KOPT-K1 (cell line): ENCODE measurements around the gene ATL2.
"Not testable (repeated sequence)": the region's sequence is repeated elsewhere in the genome, so short reads cannot be mapped to it uniquely, and the experiment has no call there.

Source experiments
- H3K27ac ChIP-seq: fragments of 200-600 bp; sonication (generic); 2 replicates; pipeline ENCODE4 v1.5.1; 2016; ENCODE audit warnings: antibody characterized with exemption, mild to moderate bottlenecking, low read depth, low read length; ENCODE audit not compliant: poor library complexity, severe bottlenecking
- H3K36me3 ChIP-seq: fragments of 200-600 bp; sonication (generic); 2 replicates; pipeline ENCODE4 v1.5.1; 2017; ENCODE audit warnings: antibody characterized with exemption, mild to moderate bottlenecking, low read length, moderate library complexity; ENCODE audit not compliant: insufficient read depth
- H3K9me3 ChIP-seq: fragments of 200-600 bp; sonication (generic); 2 replicates; pipeline ENCODE4 v1.5.1; 2017; ENCODE audit warnings: antibody characterized with exemption, low read length, mild to moderate bottlenecking; ENCODE audit not compliant: insufficient read depth, poor library complexity, severe bottlenecking

ATL2 gene

GRCh38 chr2:38377050-38377828 is at the start of gene ATL2:
TSS of gene ATL2 (minus strand) at chr2:38377273. CDS start at chr2:38377260, 13 bp downstream.
- H3K36me3 ChIP-seq, result peaks cover 22% of the 10 kb centered on the region
- peak within 1 kb of the TSS; percentile 77 for H3K27ac ChIP-seq
- no peaks in the 10 kb centered on the region for H3K9me3 ChIP-seq

DNA sequence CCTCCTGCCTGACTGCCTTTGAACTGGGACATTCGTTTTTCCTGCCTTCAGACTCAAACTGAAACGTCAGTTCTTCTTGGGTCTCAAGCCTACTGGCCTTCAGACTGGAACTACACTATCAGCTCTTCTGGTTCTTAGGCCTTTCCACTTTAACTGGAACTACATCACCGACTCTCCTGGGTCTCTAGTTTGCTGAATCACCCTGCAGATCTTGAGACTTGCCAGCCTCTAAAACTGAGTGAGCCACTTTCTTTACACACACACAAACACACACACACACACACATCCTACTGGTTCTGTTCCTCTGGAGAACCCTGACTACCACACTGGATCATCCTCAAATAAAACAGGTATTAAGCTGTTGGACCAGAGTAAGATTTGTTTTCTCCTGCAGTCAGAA is 46.7 kb upstream of the ATL2 start:
- Histone ChIP-seq H3K9me3 (no peaks in the 10 kb centered on the region), H3K27ac (no peak overlapping the region), H3K36me3 (no peaks in the 10 kb centered on the region)

DNA sequence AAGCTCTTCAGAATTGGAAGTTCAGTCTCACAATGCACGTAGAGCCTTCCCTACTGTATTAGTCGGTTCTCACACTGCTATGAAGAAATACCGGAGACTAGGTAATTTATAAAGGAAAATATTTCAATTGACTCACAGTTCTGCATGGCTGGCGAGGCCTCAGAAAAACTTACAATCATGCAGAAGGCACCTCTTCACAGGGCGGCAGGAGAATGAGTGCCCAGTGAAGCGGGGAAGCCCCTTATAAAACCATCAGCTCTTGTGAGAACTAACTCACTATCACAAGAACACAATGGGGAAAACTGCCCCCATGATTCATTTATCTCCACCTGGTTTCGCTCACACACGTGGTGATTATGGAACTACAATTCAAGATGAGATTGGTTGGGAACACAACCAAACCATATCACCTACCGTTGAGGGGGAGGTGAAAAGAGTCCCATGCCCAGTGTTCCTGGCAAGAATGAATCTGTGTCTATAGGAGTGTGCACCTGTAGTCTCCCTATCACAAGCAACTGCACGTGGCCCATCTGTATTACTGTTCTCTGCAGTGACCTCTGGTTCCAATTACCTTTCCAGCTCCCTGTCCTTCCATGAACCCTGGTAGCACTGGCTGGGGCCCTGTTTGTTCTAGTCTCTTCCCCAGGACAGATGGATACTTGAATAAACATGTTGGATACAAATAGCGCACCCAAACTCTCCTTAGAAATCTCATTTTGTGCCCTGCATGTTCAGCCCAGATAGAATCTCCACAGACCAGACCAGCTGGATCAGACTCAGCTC is 44.4 kb upstream of the ATL2 start:
- Histone ChIP-seq H3K9me3 (no peaks in the 10 kb centered on the region), H3K36me3 (no peaks in the 10 kb centered on the region), H3K27ac (no peak overlapping the region)

DNA sequence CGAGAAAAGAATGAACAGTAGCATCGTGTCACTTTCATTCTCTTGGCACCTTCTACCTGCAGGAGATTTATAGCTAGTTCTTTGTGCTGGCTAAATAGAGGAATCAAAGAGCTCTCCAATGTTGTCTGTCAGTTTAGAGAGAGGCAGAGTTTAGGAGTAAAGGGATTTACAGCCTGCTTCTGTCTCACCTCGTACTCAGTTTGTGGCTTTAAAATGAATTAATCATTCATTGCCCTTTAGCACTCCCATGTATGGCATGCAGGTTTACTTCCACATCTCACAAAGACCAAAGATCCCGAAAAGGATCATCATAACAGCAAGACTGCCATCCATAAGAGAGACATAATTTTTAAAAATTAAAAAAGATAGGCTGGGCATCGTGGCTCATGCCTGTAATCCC is 42.4 kb upstream of the ATL2 start:
- Histone ChIP-seq H3K36me3 (no peaks in the 10 kb centered on the region), H3K27ac (no peak overlapping the region), H3K9me3 (no peaks in the 10 kb centered on the region)

DNA sequence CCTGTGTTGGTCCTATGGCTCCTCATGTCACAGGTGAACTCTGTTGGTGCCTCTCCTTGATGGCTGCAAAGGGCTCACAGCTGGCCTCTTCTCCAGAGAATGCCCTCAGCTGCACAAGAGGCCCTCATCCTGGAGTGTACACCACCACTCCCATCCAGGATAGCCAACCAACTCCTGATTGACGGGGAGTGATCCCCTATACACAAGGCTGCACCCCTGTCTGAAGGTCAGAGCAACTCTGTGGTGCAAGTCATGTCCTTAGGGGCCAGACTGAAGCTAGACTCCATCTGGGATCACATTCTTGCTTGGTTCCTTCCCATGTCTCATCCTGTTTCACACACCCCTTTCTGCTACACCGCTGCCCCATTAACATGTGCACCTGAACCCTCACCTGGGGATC is 41.7 kb upstream of the ATL2 start:
- no peaks in the 10 kb centered on the region for H3K36me3 ChIP-seq
- H3K27ac ChIP-seq, result no peak overlapping the region
- peaks cover 3% of the 10 kb centered on the region for H3K9me3 ChIP-seq

DNA sequence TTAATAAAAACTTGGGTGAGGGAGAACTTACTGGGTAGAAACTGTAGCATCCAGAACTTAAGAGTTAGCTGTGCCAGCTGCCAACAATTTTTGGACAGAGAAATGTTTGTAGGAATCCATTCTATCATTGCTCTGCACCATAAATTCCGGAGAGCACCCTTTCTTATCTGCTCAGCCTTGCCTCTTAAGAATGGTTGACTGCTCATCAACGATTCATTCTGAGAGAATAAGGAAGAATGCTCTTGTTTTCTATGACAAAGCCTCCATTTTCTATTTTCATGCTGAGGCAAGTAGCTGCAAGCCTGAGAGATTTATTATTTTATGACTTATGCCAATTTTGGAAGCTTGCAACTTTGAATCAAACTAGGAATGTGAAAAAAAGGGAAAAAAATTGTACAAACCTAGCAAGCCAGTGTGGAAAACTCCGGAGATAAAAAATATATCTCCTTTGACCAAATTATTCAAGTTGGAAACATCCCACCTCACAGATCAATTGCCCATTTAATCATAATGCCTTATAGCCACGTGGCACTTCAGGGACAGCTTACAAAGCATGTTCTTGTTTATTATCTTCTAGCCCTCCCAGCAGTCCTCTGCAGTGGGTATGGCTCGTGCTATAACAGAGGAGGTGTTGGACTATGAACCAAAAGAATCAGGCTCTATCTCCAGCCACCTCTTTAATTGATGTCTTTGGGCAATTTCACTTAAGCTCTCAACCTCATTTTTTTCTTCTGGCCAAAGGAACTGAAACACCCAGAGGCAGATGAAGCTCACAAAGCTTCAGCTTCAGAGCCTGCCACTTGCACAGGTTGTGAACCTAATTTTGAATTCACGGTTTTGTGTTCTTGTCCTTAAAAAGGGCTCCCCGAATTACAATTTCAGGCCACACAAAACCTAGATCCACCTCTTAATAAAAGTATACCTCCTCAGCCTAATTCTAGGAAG is 40.9 kb upstream of the ATL2 start:
- no peak overlapping the region for H3K27ac ChIP-seq
- H3K36me3 ChIP-seq, result no peaks in the 10 kb centered on the region
- H3K9me3 ChIP-seq, result peaks cover 11% of the 10 kb centered on the region

DNA sequence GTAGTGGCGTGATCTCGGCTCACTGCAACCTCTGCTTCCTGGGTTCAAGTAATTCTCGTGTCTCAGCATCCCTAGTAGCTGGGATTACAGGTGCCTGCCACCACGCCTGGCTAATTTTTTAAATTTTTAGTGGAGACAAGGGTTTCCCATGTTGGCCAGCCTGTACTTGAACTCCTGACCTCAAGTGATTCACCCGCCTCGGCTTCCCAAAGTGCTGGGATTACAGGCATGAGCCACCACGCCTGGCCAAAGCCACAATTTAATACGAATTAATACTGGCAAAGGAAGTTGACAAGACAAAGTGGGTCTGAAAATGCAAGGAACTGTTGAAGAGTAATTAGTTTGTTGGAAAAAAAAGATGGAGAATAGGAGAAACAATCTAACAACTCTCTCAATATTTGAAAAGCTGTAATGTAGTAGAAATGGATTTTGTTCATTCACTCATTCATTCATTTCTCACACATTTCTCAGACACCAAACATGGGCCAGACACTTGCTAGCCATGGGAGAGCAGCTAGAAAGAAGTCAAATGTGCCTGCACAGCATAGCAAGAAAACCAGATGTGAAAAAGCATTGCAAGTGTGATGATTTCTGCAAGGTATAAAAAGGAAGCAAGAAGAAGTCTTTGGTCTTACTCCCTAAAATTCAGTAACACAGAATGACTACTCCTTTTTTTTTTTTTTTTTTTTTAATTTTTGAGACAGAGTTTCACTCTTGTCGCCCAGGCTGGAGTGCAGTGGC is 39.4 kb upstream of the ATL2 start:
- H3K27ac ChIP-seq, result no peak overlapping the region
- H3K9me3 ChIP-seq, result peaks cover 24% of the 10 kb centered on the region
- H3K36me3 ChIP-seq, result no peaks in the 10 kb centered on the region

DNA sequence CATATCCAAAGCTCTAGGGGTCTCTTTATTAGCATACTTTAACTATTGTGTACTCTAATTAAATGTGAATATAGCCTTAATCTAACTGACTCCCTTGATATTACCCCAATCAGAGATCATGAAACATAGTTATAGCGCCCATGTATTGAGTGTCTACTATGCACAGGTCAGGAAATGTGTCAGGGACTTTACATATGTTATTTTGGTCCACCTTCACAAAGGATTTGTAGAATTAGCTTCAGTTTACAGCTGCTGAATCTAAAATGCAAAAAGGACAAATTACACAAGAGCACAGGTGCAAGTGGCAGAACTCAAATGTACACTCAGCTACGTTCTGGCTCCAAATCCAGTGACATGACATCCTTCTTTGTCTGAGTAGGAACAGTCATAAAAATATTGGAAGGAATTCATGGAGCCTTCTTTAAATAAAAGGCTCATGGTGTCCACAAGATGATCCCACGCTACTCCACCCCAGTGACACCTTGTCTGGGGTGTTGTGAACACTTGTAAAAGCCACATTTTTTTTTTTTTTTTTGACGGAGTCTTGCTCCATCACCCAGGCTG is 38.7 kb upstream of the ATL2 start:
- Histone ChIP-seq H3K36me3 (no peaks in the 10 kb centered on the region), H3K27ac (no peak overlapping the region), H3K9me3 (peaks cover 24% of the 10 kb centered on the region)

DNA sequence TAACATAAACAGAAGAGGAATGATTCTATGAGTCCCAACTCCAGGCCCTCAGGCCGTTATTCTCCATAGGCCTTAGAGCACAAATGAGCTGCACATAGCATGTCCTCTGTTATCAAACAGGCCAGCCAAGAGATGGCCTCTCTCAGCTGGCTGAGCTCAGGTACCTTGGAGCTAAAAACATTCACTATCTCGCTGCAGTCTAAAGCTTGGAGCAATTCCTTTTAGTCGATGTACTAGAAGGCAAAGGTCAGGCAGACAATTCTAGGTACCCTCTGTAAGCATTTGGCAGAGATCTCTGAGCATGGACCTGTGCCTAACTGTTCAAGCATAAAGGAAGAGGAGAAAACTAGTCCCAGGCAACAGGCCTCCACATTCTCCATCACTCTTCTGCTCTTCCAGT is 38.0 kb upstream of the ATL2 start:
- H3K9me3 ChIP-seq, result peaks cover 24% of the 10 kb centered on the region
- H3K27ac ChIP-seq, result no peak overlapping the region
- no peaks in the 10 kb centered on the region for H3K36me3 ChIP-seq

DNA sequence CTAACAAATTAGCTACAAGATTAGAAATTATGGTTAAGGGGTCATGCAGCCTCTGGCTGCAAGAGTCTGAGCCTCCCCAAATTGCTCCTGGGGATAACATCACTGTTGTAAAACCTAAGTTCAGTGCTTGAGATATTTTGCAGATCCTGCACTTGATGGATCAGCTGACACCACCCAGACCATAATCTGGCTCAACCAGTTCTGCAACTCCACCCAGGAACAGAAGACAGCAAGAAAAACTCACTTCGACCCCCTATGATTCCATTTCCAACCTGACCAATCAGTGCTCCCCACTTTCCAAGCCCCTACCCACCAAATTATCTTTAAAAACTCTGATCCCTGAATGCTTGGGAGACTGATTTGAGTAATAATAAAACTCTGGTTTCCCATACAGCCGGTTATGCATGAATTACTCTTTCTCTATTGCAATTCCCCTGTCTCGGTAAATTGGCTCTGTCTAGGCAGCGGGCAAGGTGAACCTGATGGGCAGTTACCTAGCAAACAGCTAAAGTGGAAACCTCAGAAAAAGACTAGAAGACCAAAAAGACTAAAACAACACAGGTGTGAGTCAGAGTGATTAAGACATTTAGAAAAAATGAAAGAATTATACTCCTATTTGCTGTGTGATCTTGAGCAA is 35.3 kb upstream of the ATL2 start:
- H3K36me3 ChIP-seq, H3K27ac ChIP-seq: not testable (repeated sequence)
- H3K9me3 ChIP-seq, result peaks cover 24% of the 10 kb centered on the region

GRCh38 chr2:38409156-38410102 is 32.4 kb upstream of the ATL2 start:
- peaks cover 24% of the 10 kb centered on the region for H3K9me3 ChIP-seq
- H3K36me3 ChIP-seq, result no peaks in the 10 kb centered on the region
- no peak overlapping the region for H3K27ac ChIP-seq

- Histone ChIP-seq H3K9me3 (peaks cover 5% of the 10 kb centered on the region), H3K36me3 (no peaks in the 10 kb centered on the region), H3K27ac (no peak overlapping the region)
Measured at GRCh38 chr2:38407111-38407682, 30.1 kb upstream of the ATL2 start.
